ENCODE data around the gene LANCL2. TPM values are rescaled to one million over a fixed set of nuclear protein-coding genes. Genes with fewer than 3 reads are reported as not detected.

Gene LANCL2
- total and polyA plus RNA-seq, 4 donors, result 6.3 to 14.4 (median 9.9) TPM

DNA sequence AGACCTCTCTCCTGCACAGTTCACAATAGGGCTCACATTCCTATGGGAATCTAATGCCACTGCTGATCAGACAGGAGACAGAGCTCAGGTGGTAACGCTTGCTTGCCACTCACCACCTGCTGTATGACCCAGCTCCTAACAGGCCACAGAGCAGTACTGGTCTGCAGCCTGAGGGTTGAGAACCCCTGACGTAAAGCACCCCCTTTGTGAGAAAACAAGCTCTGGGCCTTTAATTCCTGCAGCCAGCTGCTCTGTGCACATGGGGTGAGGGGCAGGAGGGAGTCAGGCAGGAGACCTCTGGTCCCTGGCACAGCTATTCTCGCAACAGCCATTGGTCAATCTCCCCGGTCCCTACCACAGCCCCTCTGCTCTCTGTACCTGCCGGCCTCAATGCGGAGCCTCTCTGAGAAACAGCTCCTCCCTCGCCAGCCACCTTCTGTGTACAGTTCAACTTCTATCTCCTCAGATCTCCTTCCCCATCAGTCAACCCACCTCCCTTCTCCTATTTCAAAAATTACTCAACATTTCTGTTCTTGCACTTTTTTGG lies 102.0 kb downstream of the LANCL2 start:
- DNase-seq, result no peak
- ATAC-seq (ENCODE audit: insufficient read depth, low FRiP score), result no peak

DNA sequence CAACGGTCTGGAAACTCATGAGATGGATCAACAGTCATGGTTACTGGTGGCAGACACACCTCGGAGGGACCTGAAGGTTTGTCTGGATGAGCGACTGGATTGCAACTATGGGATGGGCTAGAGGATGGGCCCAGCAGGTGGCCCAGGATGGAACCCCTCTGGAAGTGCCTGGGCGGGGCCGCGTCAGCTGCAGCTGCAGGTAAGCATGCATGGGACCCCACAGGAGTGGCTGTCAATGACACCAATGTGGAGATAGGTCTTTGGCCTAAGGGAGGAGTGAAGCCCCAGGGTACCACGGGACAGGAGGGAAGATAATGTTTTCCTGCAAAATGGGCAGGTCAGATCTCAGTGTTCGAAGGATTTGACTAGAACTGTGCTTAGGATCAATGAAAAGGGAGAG lies 103.4 kb downstream of the LANCL2 start:
- H3K4me1 ChIP-seq (ENCODE audit: control insufficient read depth in 5 of 5, insufficient read depth in 5 of 5, low read length in 5 of 5), result peaks cover 0 to 7% (median 0%) of the 10 kb centered on the region in 5 donors
- H3K4me3 ChIP-seq, result no peak overlapping the region
- no peak overlapping the region for H3K9ac ChIP-seq (ENCODE audit: insufficient read depth in 1 of 2, low read length in 2 of 2)
- peaks cover 0 to 21% (median 0%) of the 10 kb centered on the region in 4 donors for H3K9me3 ChIP-seq (ENCODE audit: control insufficient read depth in 4 of 4, insufficient read depth in 3 of 4, low read length in 3 of 4)
- H3K27ac ChIP-seq (ENCODE audit: low read depth in 1 of 2, low read length in 1 of 2), result no peak overlapping the region
- TF ChIP-seq, protein P1, sequence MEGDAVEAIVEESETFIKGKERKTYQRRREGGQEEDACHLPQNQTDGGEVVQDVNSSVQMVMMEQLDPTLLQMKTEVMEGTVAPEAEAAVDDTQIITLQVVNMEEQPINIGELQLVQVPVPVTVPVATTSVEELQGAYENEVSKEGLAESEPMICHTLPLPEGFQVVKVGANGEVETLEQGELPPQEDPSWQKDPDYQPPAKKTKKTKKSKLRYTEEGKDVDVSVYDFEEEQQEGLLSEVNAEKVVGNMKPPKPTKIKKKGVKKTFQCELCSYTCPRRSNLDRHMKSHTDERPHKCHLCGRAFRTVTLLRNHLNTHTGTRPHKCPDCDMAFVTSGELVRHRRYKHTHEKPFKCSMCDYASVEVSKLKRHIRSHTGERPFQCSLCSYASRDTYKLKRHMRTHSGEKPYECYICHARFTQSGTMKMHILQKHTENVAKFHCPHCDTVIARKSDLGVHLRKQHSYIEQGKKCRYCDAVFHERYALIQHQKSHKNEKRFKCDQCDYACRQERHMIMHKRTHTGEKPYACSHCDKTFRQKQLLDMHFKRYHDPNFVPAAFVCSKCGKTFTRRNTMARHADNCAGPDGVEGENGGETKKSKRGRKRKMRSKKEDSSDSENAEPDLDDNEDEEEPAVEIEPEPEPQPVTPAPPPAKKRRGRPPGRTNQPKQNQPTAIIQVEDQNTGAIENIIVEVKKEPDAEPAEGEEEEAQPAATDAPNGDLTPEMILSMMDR (IDR thresholded peaks at IDR 0.05; ENCODE audit: control extremely low read depth, extremely low read depth), result no peak
- peaks cover 0 to 11% (median 1%) of the 10 kb centered on the region in 4 donors for H3K36me3 ChIP-seq (ENCODE audit: control insufficient read depth in 4 of 4, insufficient read depth in 4 of 4, low read length in 4 of 4)
- H3K27me3 ChIP-seq (ENCODE audit: control insufficient read depth in 3 of 3, insufficient read depth in 3 of 3, low read length in 2 of 3), result no peaks in the 10 kb centered on the region
- 96 to 98% methylated on average over 8 of the region's 8 CpGs for WGBS, 2 donors
- ATAC-seq (ENCODE audit: insufficient read depth, low FRiP score), result no peak
- no peak for DNase-seq

More for the DNA sequence above, 102.0 kb downstream of the LANCL2 start:
- H3K9ac ChIP-seq (ENCODE audit: insufficient read depth in 1 of 2, low read length in 2 of 2), result no peak overlapping the region
- H3K4me1 ChIP-seq (ENCODE audit: control insufficient read depth in 5 of 5, insufficient read depth in 5 of 5, low read length in 5 of 5), result peaks cover 0 to 7% (median 0%) of the 10 kb centered on the region in 5 donors
- H3K9me3 ChIP-seq (ENCODE audit: control insufficient read depth in 4 of 4, insufficient read depth in 3 of 4, low read length in 3 of 4), result peaks cover 0 to 22% (median 0%) of the 10 kb centered on the region in 4 donors
- H3K27ac ChIP-seq (ENCODE audit: low read depth in 1 of 2, low read length in 1 of 2), result no peak overlapping the region
- TF ChIP-seq, protein P1 (IDR thresholded peaks at IDR 0.05; ENCODE audit: control extremely low read depth, extremely low read depth), result no peak
- H3K36me3 ChIP-seq (ENCODE audit: control insufficient read depth in 4 of 4, insufficient read depth in 4 of 4, low read length in 4 of 4), result peaks cover 0 to 11% (median 0%) of the 10 kb centered on the region in 4 donors
- H3K4me3 ChIP-seq, result no peak overlapping the region
- 96 to 97% methylated on average over 7 of the region's 7 CpGs for WGBS, 2 donors
- H3K27me3 ChIP-seq (ENCODE audit: control insufficient read depth in 3 of 3, insufficient read depth in 3 of 3, low read length in 2 of 3), result no peaks in the 10 kb centered on the region

DNA sequence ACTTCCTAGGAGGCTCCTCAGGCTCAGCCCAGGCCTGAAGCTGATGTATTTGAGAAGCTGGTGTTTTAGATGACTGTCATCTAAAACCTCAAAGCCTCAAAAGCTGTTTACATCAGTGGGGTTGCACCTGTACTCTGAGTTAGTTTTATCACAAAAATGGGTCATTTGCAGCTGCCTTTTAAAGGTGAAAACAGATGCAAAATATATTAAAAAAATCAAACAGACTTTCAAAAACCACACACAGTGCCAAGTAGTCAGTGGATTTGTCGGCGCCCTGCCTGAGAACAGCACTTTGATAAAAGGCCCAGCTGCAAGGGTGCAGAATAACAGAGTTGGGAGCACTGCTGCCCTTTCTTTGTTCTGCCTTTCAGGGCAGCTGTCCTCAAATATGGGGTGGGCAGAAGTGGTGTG lies 104.1 kb downstream of the LANCL2 start:
- H3K9ac ChIP-seq (ENCODE audit: insufficient read depth in 1 of 2, low read length in 2 of 2), result no peak overlapping the region
- ATAC-seq (ENCODE audit: insufficient read depth, low FRiP score), result no peak
- TF ChIP-seq, protein P1 (IDR thresholded peaks at IDR 0.05; ENCODE audit: control extremely low read depth, extremely low read depth), result no peak

More for the DNA sequence above, 104.1 kb downstream of the LANCL2 start:
- WGBS, 2 donors, result 76% methylated on average over 2 of the region's 2 CpGs
- Histone ChIP-seq H3K4me3 (no peak overlapping the region), H3K9me3 (ENCODE audit: control insufficient read depth in 4 of 4, insufficient read depth in 3 of 4, low read length in 3 of 4) (peaks cover 0 to 13% (median 0%) of the 10 kb centered on the region in 4 donors), H3K36me3 (ENCODE audit: control insufficient read depth in 4 of 4, insufficient read depth in 4 of 4, low read length in 4 of 4) (peaks cover 0 to 4% (median 1%) of the 10 kb centered on the region in 4 donors), H3K27ac (ENCODE audit: low read depth in 1 of 2, low read length in 1 of 2) (peak overlapping the region in 1 of 2 donors; percentile 20), H3K27me3 (ENCODE audit: control insufficient read depth in 3 of 3, insufficient read depth in 3 of 3, low read length in 2 of 3) (no peaks in the 10 kb centered on the region), H3K4me1 (ENCODE audit: control insufficient read depth in 5 of 5, insufficient read depth in 5 of 5, low read length in 5 of 5) (peaks cover 0 to 7% (median 0%) of the 10 kb centered on the region in 5 donors)
- no peak for DNase-seq
